ENCODE results near the gene MICAL2. TPM values are rescaled to one million over a fixed set of nuclear protein-coding genes. Genes with fewer than 3 reads are reported as not detected.

Gene MICAL2
- total and polyA plus RNA-seq, 2 donors (not counting 1 experiment from before 2014, with no cell fraction given) = 0.32 to 0.40 TPM

- Mint-ChIP-seq H3K9me3 (ENCODE audit: insufficient read depth) (no peaks in the 10 kb centered on the region), H3K27ac (no peak overlapping the region), H3K27me3 (peaks cover 19% of the 10 kb centered on the region), H3K4me1 (no peaks in the 10 kb centered on the region), H3K4me3 (no peak overlapping the region)
- Histone ChIP-seq H4K20me1 (ENCODE audit: control insufficient read depth, insufficient read depth, low read length, poor library complexity, severe bottlenecking) (no peaks in the 10 kb centered on the region), H3K27ac (ENCODE audit: low read length in 2 of 2) (no peak overlapping the region), H3K9me3 (ENCODE audit: control extremely low read depth in 1 of 3, control insufficient read depth in 2 of 3, insufficient read depth in 1 of 3, low read length in 2 of 3) (no peaks in the 10 kb centered on the region), H3K4me2 (replicated peaks; ENCODE audit: low read depth, low read length, poor library complexity, severe bottlenecking) (no peak overlapping the region), H3K79me2 (ENCODE audit: control insufficient read depth, insufficient read depth, low read length) (no peaks in the 10 kb centered on the region), H3K27me3 (replicated peaks in 1 of 4; ENCODE audit: control extremely low read depth in 1 of 4, control insufficient read depth in 3 of 4, insufficient read depth in 4 of 4, low read length in 3 of 4) (no peaks in the 10 kb centered on the region), H3K36me3 (replicated peaks in 1 of 2; ENCODE audit: control extremely low read depth in 1 of 2, control insufficient read depth in 1 of 2, extremely low read depth in 1 of 2, insufficient read depth in 2 of 2, low read length in 1 of 2) (no peaks in the 10 kb centered on the region), H3K9ac (ENCODE audit: low read length) (no peak overlapping the region), H2AFZ (ENCODE audit: insufficient read depth, low read depth, low read length, poor library complexity, severe bottlenecking) (no peak overlapping the region), H3K4me1 (ENCODE audit: control insufficient read depth in 2 of 2, insufficient read depth in 2 of 2, low read length in 2 of 2) (no peaks in the 10 kb centered on the region), H3K4me3 (ENCODE audit: control extremely low read depth in 1 of 5, extremely low read depth in 1 of 5, insufficient read depth in 1 of 5, low read depth in 2 of 5, low read length in 4 of 5) (no peak overlapping the region)
- ATAC-seq (ENCODE audit: low read depth) (no peak), DNase-seq (no peak)
- ChIA-PET CTCF (no interaction called here), POLR2A (no interaction called here)
- 64% methylated on average over 1 of the region's 4 CpGs for WGBS (ENCODE audit: insufficient coverage)
- intact Hi-C loops (cut with micrococcal nuclease) = no loop called here
- TF ChIP-seq CTCF (IDR thresholded peaks at IDR 0.05) = no peak
- TF ChIP-seq EZH2 (IDR thresholded peaks at IDR 0.05; ENCODE audit: borderline replicate concordance, insufficient read depth, low read depth, low read length, poor library complexity, severe bottlenecking) = no peak
Observed at GRCh38 chr11:12175694-12176241, 65.4 kb downstream of the MICAL2 start.

GRCh38 chr11:12176410-12176809 is 66.0 kb downstream of the MICAL2 start:
- peaks cover 19% of the 10 kb centered on the region for H3K27me3 Mint-ChIP-seq
- H3K9me3 ChIP-seq (ENCODE audit: control extremely low read depth in 1 of 3, control insufficient read depth in 2 of 3, insufficient read depth in 1 of 3, low read length in 2 of 3) = no peaks in the 10 kb centered on the region
- POLR2A ChIA-PET = no interaction called here
- H3K4me3 Mint-ChIP-seq = no peak overlapping the region
- no peaks in the 10 kb centered on the region for H3K27me3 ChIP-seq (replicated peaks in 1 of 4; ENCODE audit: control extremely low read depth in 1 of 4, control insufficient read depth in 3 of 4, insufficient read depth in 4 of 4, low read length in 3 of 4)
- H3K9me3 Mint-ChIP-seq (ENCODE audit: insufficient read depth) = no peaks in the 10 kb centered on the region
- H3K4me1 ChIP-seq (ENCODE audit: control insufficient read depth in 2 of 2, insufficient read depth in 2 of 2, low read length in 2 of 2) = no peaks in the 10 kb centered on the region
- H4K20me1 ChIP-seq (ENCODE audit: control insufficient read depth, insufficient read depth, low read length, poor library complexity, severe bottlenecking) = no peaks in the 10 kb centered on the region
- no peaks in the 10 kb centered on the region for H3K4me1 Mint-ChIP-seq
- no peak overlapping the region for H3K27ac Mint-ChIP-seq
- no peaks in the 10 kb centered on the region for H3K79me2 ChIP-seq (ENCODE audit: control insufficient read depth, insufficient read depth, low read length)
- 91% methylated on average over 2 of the region's 4 CpGs for WGBS (ENCODE audit: insufficient coverage)
- DNase-seq = no peak
- TF ChIP-seq CTCF (IDR thresholded peaks at IDR 0.05) (no peak), EZH2 (IDR thresholded peaks at IDR 0.05; ENCODE audit: borderline replicate concordance, insufficient read depth, low read depth, low read length, poor library complexity, severe bottlenecking) (no peak)
- no peak overlapping the region for H3K4me2 ChIP-seq (replicated peaks; ENCODE audit: low read depth, low read length, poor library complexity, severe bottlenecking)
- H2AFZ ChIP-seq (ENCODE audit: insufficient read depth, low read depth, low read length, poor library complexity, severe bottlenecking) = no peak overlapping the region
- H3K27ac ChIP-seq (ENCODE audit: low read length in 2 of 2) = no peak overlapping the region
- CTCF ChIA-PET = no interaction called here
- no peaks in the 10 kb centered on the region for H3K36me3 ChIP-seq (replicated peaks in 1 of 2; ENCODE audit: control extremely low read depth in 1 of 2, control insufficient read depth in 1 of 2, extremely low read depth in 1 of 2, insufficient read depth in 2 of 2, low read length in 1 of 2)
- no peak overlapping the region for H3K9ac ChIP-seq (ENCODE audit: low read length)
- intact Hi-C loops (cut with micrococcal nuclease) = no loop called here
- ATAC-seq (ENCODE audit: low read depth) = no peak
- no peak overlapping the region for H3K4me3 ChIP-seq (ENCODE audit: control extremely low read depth in 1 of 5, extremely low read depth in 1 of 5, insufficient read depth in 1 of 5, low read depth in 2 of 5, low read length in 4 of 5)

Measured in B cell (primary cell).